Stimulated activated CD4-positive, alpha-beta T cell treated with anti-CD3 and anti-CD28 coated beads, Interleukin-1b, Interleukin-23, amount 100 ng/mL, for 48 hours (primary cell): ENCODE data around the gene YES1.
"Not testable (repeated sequence)": the region's sequence is repeated elsewhere in the genome, so short reads cannot be mapped to it uniquely, and the experiment has no call there.

Source experiments
- DNase-seq: peaks from one replicate; pipeline ENCODE4 v3.0.0-alpha.2; 2020

Gene YES1

GRCh38 chr18:778194-778927 is 33.7 kb downstream of the YES1 start:
- DNase-seq = no peak

GRCh38 chr18:777021-777420 is 35.0 kb downstream of the YES1 start:
- no peak for DNase-seq

- DNase-seq = not testable (repeated sequence)
Observed at GRCh38 chr18:776044-776443, 36.0 kb downstream of the YES1 start.

- no peak for DNase-seq
Observed at GRCh38 chr18:774811-775210, 37.2 kb downstream of the YES1 start.

GRCh38 chr18:773980-774624 is 37.9 kb downstream of the YES1 start:
- DNase-seq = no peak

- no peak for DNase-seq
Observed at GRCh38 chr18:770583-770961, 41.5 kb downstream of the YES1 start.

GRCh38 chr18:767961-768360 is 44.1 kb downstream of the YES1 start:
- DNase-seq = no peak

- DNase-seq = no peak
Observed at GRCh38 chr18:767084-767882, 44.8 kb downstream of the YES1 start.

GRCh38 chr18:766550-766860 is 45.5 kb downstream of the YES1 start:
- no peak for DNase-seq

GRCh38 chr18:765764-766549 is 46.1 kb downstream of the YES1 start:
- DNase-seq = no peak

- not testable (repeated sequence) for DNase-seq
Observed at GRCh38 chr18:759864-760263, 52.2 kb downstream of the YES1 start.

- no peak for DNase-seq
Observed at GRCh38 chr18:755506-755905, 56.5 kb downstream of the YES1 start.

GRCh38 chr18:754656-755055 is 57.4 kb downstream of the YES1 start:
- DNase-seq = no peak

GRCh38 chr18:750456-750855 is 61.6 kb downstream of the YES1 start:
- DNase-seq = no peak

- no peak for DNase-seq
Observed at GRCh38 chr18:744832-745597, 67.0 kb downstream of the YES1 start.

GRCh38 chr18:741931-742512 is 70.0 kb downstream of the YES1 start:
- no peak for DNase-seq

GRCh38 chr18:732371-732770 is 79.7 kb downstream of the YES1 start:
- no peak for DNase-seq

- DNase-seq = no peak
Observed at GRCh38 chr18:731185-731584, 80.9 kb downstream of the YES1 start.

GRCh38 chr18:730692-731091 is 81.3 kb downstream of the YES1 start:
- no peak for DNase-seq

GRCh38 chr18:730120-730519 is 81.9 kb downstream of the YES1 start:
- DNase-seq = not testable (repeated sequence)

GRCh38 chr18:725646-726045 is 86.4 kb downstream of the YES1 start:
- no peak for DNase-seq

- no peak for DNase-seq
Observed at GRCh38 chr18:723541-724080, 88.4 kb downstream of the YES1 start.
